PFSK-1 (cell line): Measurements from ENCODE around the gene TMEM80.

Experiments
- POLR2AphosphoS5 ChIP-seq: IDR thresholded peaks from 2 replicates; pipeline ENCODE4 v1.6.1; 2012; ENCODE audit warnings: low read depth, mild to moderate bottlenecking, control low read depth, low read length, moderate library complexity
- TAF1 ChIP-seq: IDR thresholded peaks from 2 replicates; pipeline ENCODE4 v1.6.1; 2012; ENCODE audit warnings: low read length, control low read depth, borderline replicate concordance; ENCODE audit not compliant: insufficient read depth

- TF ChIP-seq POLR2AphosphoS5 (no peak), TAF1 (no peak)
These were observed 6.0 kb upstream of the TMEM80 start for GRCh38 chr11:689625-690024.
